ENCODE measurements around the gene ZBTB18.

DNA sequence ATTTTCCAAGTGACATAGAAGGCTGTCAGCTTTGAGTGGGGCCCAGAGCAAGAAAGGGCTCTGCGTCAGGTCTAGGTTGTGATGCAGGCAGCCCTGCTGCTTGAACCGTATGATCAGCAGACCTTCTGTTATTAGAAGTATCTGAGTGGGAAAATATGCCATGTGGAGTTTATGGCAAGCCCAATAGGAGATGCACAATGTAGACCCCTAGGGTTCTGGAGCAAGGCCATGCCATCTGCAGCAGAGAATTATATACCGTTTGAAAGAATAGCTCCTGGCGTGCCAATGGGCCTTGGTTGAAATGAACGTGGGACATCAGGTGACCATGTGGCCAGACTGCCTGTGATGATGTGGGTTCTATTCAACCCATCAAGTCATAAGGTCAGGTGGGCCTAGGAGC, 44.1 kb upstream of the ZBTB18 start:
- TF ChIP-seq, protein P1, sequence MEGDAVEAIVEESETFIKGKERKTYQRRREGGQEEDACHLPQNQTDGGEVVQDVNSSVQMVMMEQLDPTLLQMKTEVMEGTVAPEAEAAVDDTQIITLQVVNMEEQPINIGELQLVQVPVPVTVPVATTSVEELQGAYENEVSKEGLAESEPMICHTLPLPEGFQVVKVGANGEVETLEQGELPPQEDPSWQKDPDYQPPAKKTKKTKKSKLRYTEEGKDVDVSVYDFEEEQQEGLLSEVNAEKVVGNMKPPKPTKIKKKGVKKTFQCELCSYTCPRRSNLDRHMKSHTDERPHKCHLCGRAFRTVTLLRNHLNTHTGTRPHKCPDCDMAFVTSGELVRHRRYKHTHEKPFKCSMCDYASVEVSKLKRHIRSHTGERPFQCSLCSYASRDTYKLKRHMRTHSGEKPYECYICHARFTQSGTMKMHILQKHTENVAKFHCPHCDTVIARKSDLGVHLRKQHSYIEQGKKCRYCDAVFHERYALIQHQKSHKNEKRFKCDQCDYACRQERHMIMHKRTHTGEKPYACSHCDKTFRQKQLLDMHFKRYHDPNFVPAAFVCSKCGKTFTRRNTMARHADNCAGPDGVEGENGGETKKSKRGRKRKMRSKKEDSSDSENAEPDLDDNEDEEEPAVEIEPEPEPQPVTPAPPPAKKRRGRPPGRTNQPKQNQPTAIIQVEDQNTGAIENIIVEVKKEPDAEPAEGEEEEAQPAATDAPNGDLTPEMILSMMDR (IDR thresholded peaks at IDR 0.05) = no peak
- TF ChIP-seq EZH2 (IDR thresholded peaks at IDR 0.05; ENCODE audit: borderline replicate concordance, insufficient read depth, low read depth, low read length, poor library complexity, severe bottlenecking) = no peak

Measured in B cell (primary cell).